ENCODE data around the gene ZNF133. TPM values are rescaled to one million over a fixed set of nuclear protein-coding genes. Genes with fewer than 3 reads are reported as not detected.

The ZNF133 gene
- total RNA-seq, 6 experiments from 2014 or later, result 8.9 to 11.4 (median 10.2) TPM

- H3K27ac Mint-ChIP-seq, result no peak overlapping the region
- no peaks in the 10 kb centered on the region for H3K36me3 Mint-ChIP-seq (ENCODE audit: low read depth)
- TF ChIP-seq CTCF (IDR thresholded peaks at IDR 0.05), result no peak
- H3K4me1 Mint-ChIP-seq (ENCODE audit: low read depth), result no peaks in the 10 kb centered on the region
- peaks cover 12% of the 10 kb centered on the region for H3K27me3 Mint-ChIP-seq (ENCODE audit: insufficient read depth)
- H3K9me3 Mint-ChIP-seq, result no peaks in the 10 kb centered on the region
- DNase-seq, result no peak
- no peak overlapping the region for H3K4me3 Mint-ChIP-seq
Measured at GRCh38 chr20:18259730-18260129, 28.6 kb upstream of the ZNF133 start.

- Mint-ChIP-seq H3K4me3 (no peak overlapping the region; the same call in 1 of the 2 replicates), H3K27me3 (ENCODE audit: insufficient read depth) (peaks cover 19% of the 10 kb centered on the region), H3K36me3 (ENCODE audit: low read depth) (no peaks in the 10 kb centered on the region), H3K9me3 (no peaks in the 10 kb centered on the region), H3K27ac (no peak overlapping the region), H3K4me1 (ENCODE audit: low read depth) (no peaks in the 10 kb centered on the region)
- DNase-seq, result no peak
- TF ChIP-seq CTCF (IDR thresholded peaks at IDR 0.05), result no peak
Measured at GRCh38 chr20:18263723-18264122, 24.6 kb upstream of the ZNF133 start.

GRCh38 chr20:18265441-18265840 is 22.9 kb upstream of the ZNF133 start:
- H3K36me3 Mint-ChIP-seq (ENCODE audit: low read depth), result no peaks in the 10 kb centered on the region
- peaks cover 15% of the 10 kb centered on the region for H3K27me3 Mint-ChIP-seq (ENCODE audit: insufficient read depth)
- TF ChIP-seq CTCF (IDR thresholded peaks at IDR 0.05), result no peak
- no peak overlapping the region for H3K27ac Mint-ChIP-seq
- H3K4me3 Mint-ChIP-seq, result no peak overlapping the region
- peaks cover 9% of the 10 kb centered on the region; the same call in 1 of the 2 replicates for H3K4me1 Mint-ChIP-seq (ENCODE audit: low read depth)
- no peaks in the 10 kb centered on the region for H3K9me3 Mint-ChIP-seq
- DNase-seq, result no peak

GRCh38 chr20:18266282-18266681 is 22.0 kb upstream of the ZNF133 start:
- no peak for TF ChIP-seq CTCF (IDR thresholded peaks at IDR 0.05)
- no peak overlapping the region for H3K4me3 Mint-ChIP-seq
- no peaks in the 10 kb centered on the region for H3K36me3 Mint-ChIP-seq (ENCODE audit: low read depth)
- H3K27me3 Mint-ChIP-seq (ENCODE audit: insufficient read depth), result peaks cover 13% of the 10 kb centered on the region
- no peak overlapping the region for H3K27ac Mint-ChIP-seq
- no peak for DNase-seq
- H3K9me3 Mint-ChIP-seq, result no peaks in the 10 kb centered on the region
- peaks cover 10% of the 10 kb centered on the region; the same call in 1 of the 2 replicates for H3K4me1 Mint-ChIP-seq (ENCODE audit: low read depth)

GRCh38 chr20:18267815-18268214 is 20.5 kb upstream of the ZNF133 start:
- H3K27me3 Mint-ChIP-seq (ENCODE audit: insufficient read depth), result peaks cover 13% of the 10 kb centered on the region
- no peak for DNase-seq
- H3K4me3 Mint-ChIP-seq, result no peak overlapping the region
- TF ChIP-seq CTCF (IDR thresholded peaks at IDR 0.05), result no peak
- H3K36me3 Mint-ChIP-seq (ENCODE audit: low read depth), result no peaks in the 10 kb centered on the region
- H3K27ac Mint-ChIP-seq, result no peak overlapping the region
- H3K4me1 Mint-ChIP-seq (ENCODE audit: low read depth), result peaks cover 18% of the 10 kb centered on the region
- no peaks in the 10 kb centered on the region for H3K9me3 Mint-ChIP-seq

GRCh38 chr20:18271160-18271559 is 17.2 kb upstream of the ZNF133 start:
- Mint-ChIP-seq H3K9me3 (no peaks in the 10 kb centered on the region), H3K36me3 (ENCODE audit: low read depth) (no peaks in the 10 kb centered on the region), H3K27me3 (ENCODE audit: insufficient read depth) (peaks cover 15% of the 10 kb centered on the region), H3K4me3 (no peak overlapping the region), H3K27ac (no peak overlapping the region), H3K4me1 (ENCODE audit: low read depth) (peaks cover 18% of the 10 kb centered on the region)
- TF ChIP-seq CTCF (IDR thresholded peaks at IDR 0.05), result no peak
- no peak for DNase-seq

Measured in HFFc6 (cell line).